Naive thymus-derived CD8-positive, alpha-beta T cell (primary cell): Measurements from ENCODE around the gene SH2D3C. TPM values are rescaled to one million over a fixed set of nuclear protein-coding genes. Genes with fewer than 3 reads are reported as not detected.

Source experiments
- ATAC-seq, 2 donors: fragments of 150-1000 bp; cut with Tn5 transposase in 1 of 2; sonication (Bioruptor Pico), chemical (Tn5 transposase) in 1 of 2; 1 replicate in 1 of 2; 2 replicates in 1 of 2; pipeline ENCODE4 v1.10.0; 2021; ENCODE audit warnings: mild to moderate bottlenecking in 2 of 2, moderate library complexity in 2 of 2
- POLR2A ChIA-PET: fragments of 350-600 bp; sonication (Branson Sonifier 250); formaldehyde crosslinking; loops from one replicate; lab custom pipeline; 2021; ENCODE audit warnings: antibody characterized with exemption; lab: Charles Lee
- DNase-seq, 10 donors: peaks; one replicate each; pipeline versions ENCODE4 v3.0.0 to v3.0.0-alpha.2; 2020 to 2022
- H3K27ac Mint-ChIP-seq, 10 donors: one replicate each; pipeline ENCODE4 v1.8.0; 2020 to 2022; ENCODE audit warnings: mild to moderate bottlenecking in 10 of 10, mixed read lengths in 10 of 10, moderate library complexity in 4 of 10, inconsistent platforms in 1 of 10
- H3K27me3 Mint-ChIP-seq, 5 donors: one replicate each; pipeline ENCODE4 v1.8.0; 2021 to 2022; ENCODE audit warnings: mixed read lengths in 5 of 5
- H3K36me3 Mint-ChIP-seq, 3 donors: one replicate each; pipeline ENCODE4 v1.8.0; 2020 to 2022; ENCODE audit warnings: mixed read lengths in 3 of 3, mild to moderate bottlenecking in 2 of 3, inconsistent platforms in 1 of 3
- H3K4me1 Mint-ChIP-seq, 4 donors: one replicate each; pipeline ENCODE4 v1.8.0; 2021 to 2022; ENCODE audit warnings: mixed read lengths in 4 of 4
- H3K4me3 Mint-ChIP-seq, 10 donors: one replicate each; pipeline ENCODE4 v1.8.0; 2020 to 2022; ENCODE audit warnings: mild to moderate bottlenecking in 10 of 10, mixed read lengths in 10 of 10, moderate library complexity in 6 of 10, inconsistent platforms in 1 of 10
- H3K9me3 Mint-ChIP-seq, 9 donors: one replicate each; pipeline ENCODE4 v1.8.0; 2020 to 2022; ENCODE audit warnings: mixed read lengths in 9 of 9, mild to moderate bottlenecking in 3 of 9, inconsistent platforms in 1 of 9, moderate library complexity in 1 of 9
- polyA plus RNA-seq, 3 donors: library from polyadenylated mRNA; unstranded; fragments of 300-500 nt; fragmentation: Illumina TruSeq; gene quantifications; one replicate each; pipeline ENCODE4 v1.2.3, GENCODE V29; 2021
- total RNA-seq, 8 experiments: library from RNA in 2 of 8; stranded (reverse) in 2 of 8; gene quantifications; one replicate each; pipeline ENCODE4 v1.2.3 and lab custom pipeline; 2021 to 2026

Gene SH2D3C
- total and polyA plus RNA-seq, 5 experiments from 2014 or later: 13.8 to 50.8 (median 42.8) TPM

DNA sequence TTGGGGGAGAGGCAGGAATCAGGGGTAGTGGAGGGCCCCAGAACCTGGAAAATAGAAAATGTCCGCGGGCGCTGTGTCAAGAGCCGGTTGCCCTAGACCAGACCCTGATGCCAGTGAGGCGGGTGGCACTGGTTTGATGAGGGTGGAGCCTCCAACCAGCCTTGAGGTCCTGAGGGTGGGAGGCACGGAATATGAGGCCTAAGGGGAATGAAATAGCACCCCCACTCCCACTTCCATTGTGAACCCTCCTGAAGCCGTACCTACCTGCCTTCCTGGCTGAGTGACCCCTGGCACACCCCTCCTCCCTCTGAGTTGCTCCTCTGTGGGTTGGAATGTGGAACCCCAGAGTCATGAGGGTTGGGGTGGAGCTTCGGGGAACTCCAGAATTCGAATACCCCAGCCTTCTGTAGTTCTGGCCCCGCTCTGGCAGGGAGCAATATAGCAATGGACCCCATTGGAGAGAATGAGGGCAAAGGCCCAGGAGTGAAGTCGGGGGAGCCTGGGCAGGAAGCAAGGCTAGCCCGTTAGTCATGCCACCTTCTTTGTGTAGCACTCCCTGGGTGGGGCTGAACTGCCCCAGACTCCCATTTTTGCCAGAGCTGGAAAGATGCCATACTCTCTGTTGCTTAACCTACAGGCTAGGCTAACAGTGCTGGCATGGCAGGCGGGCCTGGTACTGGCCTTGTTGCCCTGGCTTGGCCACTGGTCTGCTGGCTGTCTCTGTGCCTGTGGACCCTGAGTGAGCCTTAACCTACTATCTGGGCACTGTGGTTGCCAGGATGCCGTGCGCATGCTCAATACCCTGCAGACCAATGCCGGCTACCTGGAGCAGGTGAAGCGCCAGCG lies 25.3 kb upstream of the SH2D3C start:
- Mint-ChIP-seq H3K4me3 (peak overlapping the region; percentile 87 to 97 (median 94)), H3K27me3 (no peaks in the 10 kb centered on the region), H3K36me3 (peaks cover 0 to 36% (median 0%) of the 10 kb centered on the region in 3 donors), H3K27ac (peak overlapping the region; percentile 82 to 97 (median 94)), H3K9me3 (no peaks in the 10 kb centered on the region), H3K4me1 (peaks cover 3 to 43% (median 32%) of the 10 kb centered on the region in 4 donors)
- POLR2A ChIA-PET: interaction anchor here (0.7 to 6.2 kb wide), 9 partner anchors 8 to 117 kb away, joined by 3 to 46 read pairs (median 4); partner anchors contain the start of genes CDK9 and ST6GALNAC4
- ATAC-seq (peak in 1 of 2 donors; percentile 15), DNase-seq (no peak)

DNA sequence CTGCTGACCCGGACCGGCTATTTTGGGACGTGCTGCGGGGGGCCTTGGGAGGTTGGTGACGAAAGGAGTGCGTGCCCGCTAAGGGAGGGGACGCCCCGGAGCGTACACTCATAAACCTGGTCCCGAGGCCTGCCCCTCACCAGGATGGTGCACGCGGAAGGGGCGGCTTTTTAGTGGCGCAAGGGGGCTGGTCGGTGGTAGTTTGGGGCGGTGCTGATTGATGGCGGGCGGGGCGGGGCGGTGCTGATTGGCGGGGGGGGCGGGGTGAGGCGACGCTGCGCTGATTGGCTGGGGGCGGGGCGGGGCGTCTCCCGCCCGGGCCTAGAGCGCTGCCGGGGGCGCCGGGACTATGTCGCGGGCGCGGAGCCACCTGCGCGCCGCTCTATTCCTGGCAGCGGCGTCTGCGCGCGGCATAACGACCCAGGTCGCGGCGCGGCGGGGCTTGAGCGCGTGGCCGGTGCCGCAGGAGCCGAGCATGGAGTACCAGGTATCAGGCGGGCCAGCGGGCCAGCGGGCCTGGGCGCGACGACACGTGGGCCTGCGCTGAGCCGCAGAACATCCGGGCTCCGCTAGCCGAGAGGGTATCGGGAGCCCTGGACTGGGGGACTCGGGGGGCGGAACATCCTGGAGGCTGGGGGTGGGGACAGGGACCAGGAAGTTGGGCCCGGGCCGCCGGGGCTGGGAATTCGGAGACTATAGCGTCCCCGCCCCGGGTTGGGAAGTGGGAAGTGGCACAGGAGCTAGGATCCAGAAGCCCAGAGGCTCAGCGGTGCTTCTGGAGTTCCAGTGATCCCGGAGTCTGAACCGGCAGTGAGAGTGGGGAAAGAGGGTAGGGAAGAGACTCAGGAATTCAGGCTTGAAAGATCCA lies 24.3 kb upstream of the SH2D3C start, which contains the start of gene FPGS:
Gene FPGS, plus strand, starts transcription at position 307 of the 868 bp plus-strand sequence. Its CDS starts 43 bp downstream, at position 350.
- peaks cover 0 to 29% (median 0%) of the 10 kb centered on the region in 3 donors for H3K36me3 Mint-ChIP-seq
- ATAC-seq (peak; percentile 82 to 89), DNase-seq (peak; percentile 70 to 91 (median 84))
- H3K27ac Mint-ChIP-seq: peak within 1 kb of the TSS; percentile 84 to 97 (median 94)
- H3K4me1 Mint-ChIP-seq: peaks cover 4 to 47% (median 35%) of the 10 kb centered on the region in 4 donors
- H3K4me3 Mint-ChIP-seq: peak within 1 kb of the TSS; percentile 87 to 97 (median 94)
- H3K27me3 Mint-ChIP-seq: no peaks in the 10 kb centered on the region
- H3K9me3 Mint-ChIP-seq: no peaks in the 10 kb centered on the region
- POLR2A ChIA-PET: interaction anchor here (0.6 to 6.2 kb wide), 12 partner anchors 9 to 118 kb away, joined by 3 to 46 read pairs (median 4); partner anchors contain the start of genes CDK9, ST6GALNAC4 and TOR2A

DNA sequence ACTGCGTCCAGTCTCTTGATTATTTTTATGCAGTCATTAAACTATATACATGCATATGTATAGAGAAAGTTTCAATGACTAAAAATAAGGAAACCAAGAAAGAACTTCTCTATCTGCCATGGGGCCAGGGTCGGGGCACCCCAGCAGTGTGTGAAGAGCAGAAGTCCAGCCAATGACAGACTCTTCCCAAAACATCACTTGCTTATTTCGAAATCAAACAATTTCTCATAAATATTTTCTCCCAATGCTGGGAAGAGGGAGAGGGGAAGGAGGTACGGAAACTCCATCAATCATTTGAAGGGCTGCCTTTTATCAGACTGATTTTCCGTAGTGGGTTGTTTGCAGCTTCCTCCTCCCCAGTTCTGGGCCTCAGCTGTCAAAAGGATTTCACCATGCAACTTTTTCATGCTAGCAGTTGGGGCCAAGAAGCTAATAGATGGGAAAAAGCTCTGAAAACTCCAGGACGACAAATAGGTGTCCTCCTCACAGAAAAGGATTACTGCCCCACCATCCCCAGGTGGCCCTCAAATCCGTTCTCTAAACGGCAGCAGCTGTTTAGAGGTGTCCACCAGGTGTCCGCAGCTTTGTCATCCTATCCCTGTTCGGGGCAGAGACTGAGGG lies 23.6 kb upstream of the SH2D3C start:
- H3K27me3 Mint-ChIP-seq: no peaks in the 10 kb centered on the region
- H3K9me3 Mint-ChIP-seq: no peaks in the 10 kb centered on the region
- H3K36me3 Mint-ChIP-seq: peaks cover 0 to 21% (median 0%) of the 10 kb centered on the region in 3 donors
- POLR2A ChIA-PET: interaction anchor here (0.6 to 6.2 kb wide), 7 partner anchors 9 to 114 kb away, joined by 3 to 46 read pairs (median 10); partner anchors contain the start of genes CDK9, ST6GALNAC4 and TOR2A
- ATAC-seq: no peak
- H3K4me1 Mint-ChIP-seq: peaks cover 9 to 48% (median 39%) of the 10 kb centered on the region in 4 donors
- H3K4me3 Mint-ChIP-seq: peak overlapping the region; percentile 79 to 97 (median 88)
- no peak for DNase-seq
- peak overlapping the region; percentile 84 to 97 (median 92) for H3K27ac Mint-ChIP-seq

GRCh38 chr9:127796852-127797370 lies 18.4 kb upstream of the SH2D3C start:
- POLR2A ChIA-PET: interaction anchor here (0.6 to 3.6 kb wide), 12 partner anchors 12 to 119 kb away, joined by 3 to 21 read pairs (median 4); partner anchors contain the start of genes CDK9, PTRH1, SH2D3C and TOR2A
- H3K9me3 Mint-ChIP-seq: no peaks in the 10 kb centered on the region
- H3K27ac Mint-ChIP-seq: peak overlapping the region; percentile 77 to 97 (median 92)
- peaks cover 0 to 9% (median 0%) of the 10 kb centered on the region in 3 donors for H3K36me3 Mint-ChIP-seq
- H3K27me3 Mint-ChIP-seq: no peaks in the 10 kb centered on the region
- ATAC-seq (peak; percentile 51 to 58), DNase-seq (no peak)
- H3K4me3 Mint-ChIP-seq: peak overlapping the region; percentile 58 to 91 (median 80)
- peaks cover 14 to 42% (median 30%) of the 10 kb centered on the region in 4 donors for H3K4me1 Mint-ChIP-seq

GRCh38 chr9:127796225-127796813 lies 17.9 kb upstream of the SH2D3C start:
- peaks cover 14 to 39% (median 29%) of the 10 kb centered on the region in 4 donors for H3K4me1 Mint-ChIP-seq
- peak; percentile 26 to 27 for ATAC-seq

GRCh38 chr9:127794001-127794791 lies 15.7 kb upstream of the SH2D3C start:
- H3K27me3 Mint-ChIP-seq: no peaks in the 10 kb centered on the region
- peaks cover 19 to 45% (median 36%) of the 10 kb centered on the region in 4 donors for H3K4me1 Mint-ChIP-seq
- ATAC-seq: no peak
- H3K4me3 Mint-ChIP-seq: no peak overlapping the region
- POLR2A ChIA-PET: interaction anchor here (0.6 to 3.6 kb wide), 2 partner anchors 9 to 129 kb away, joined by 5 to 21 read pairs; partner anchors contain the start of gene CDK9
- H3K9me3 Mint-ChIP-seq: no peaks in the 10 kb centered on the region
- DNase-seq: no peak
- peak overlapping the region in 3 of 10 donors; percentile 36 to 75 (median 70) for H3K27ac Mint-ChIP-seq
- H3K36me3 Mint-ChIP-seq: peaks cover 0 to 35% (median 6%) of the 10 kb centered on the region in 3 donors

More at GRCh38 chr9:127796225-127796813, 17.9 kb upstream of the SH2D3C start:
- no peaks in the 10 kb centered on the region for H3K9me3 Mint-ChIP-seq
- POLR2A ChIA-PET: interaction anchor here (0.6 to 3.6 kb wide), 15 partner anchors 11 to 495 kb away, joined by 3 to 21 read pairs (median 4); partner anchors contain the start of genes CDK9, PTRH1 and SH2D3C
- H3K27ac Mint-ChIP-seq: peak overlapping the region; percentile 77 to 97 (median 92)
- H3K27me3 Mint-ChIP-seq: no peaks in the 10 kb centered on the region
- H3K36me3 Mint-ChIP-seq: peaks cover 0 to 15% (median 0%) of the 10 kb centered on the region in 3 donors
- no peak for DNase-seq
- peak overlapping the region; percentile 58 to 91 (median 80) for H3K4me3 Mint-ChIP-seq

DNA sequence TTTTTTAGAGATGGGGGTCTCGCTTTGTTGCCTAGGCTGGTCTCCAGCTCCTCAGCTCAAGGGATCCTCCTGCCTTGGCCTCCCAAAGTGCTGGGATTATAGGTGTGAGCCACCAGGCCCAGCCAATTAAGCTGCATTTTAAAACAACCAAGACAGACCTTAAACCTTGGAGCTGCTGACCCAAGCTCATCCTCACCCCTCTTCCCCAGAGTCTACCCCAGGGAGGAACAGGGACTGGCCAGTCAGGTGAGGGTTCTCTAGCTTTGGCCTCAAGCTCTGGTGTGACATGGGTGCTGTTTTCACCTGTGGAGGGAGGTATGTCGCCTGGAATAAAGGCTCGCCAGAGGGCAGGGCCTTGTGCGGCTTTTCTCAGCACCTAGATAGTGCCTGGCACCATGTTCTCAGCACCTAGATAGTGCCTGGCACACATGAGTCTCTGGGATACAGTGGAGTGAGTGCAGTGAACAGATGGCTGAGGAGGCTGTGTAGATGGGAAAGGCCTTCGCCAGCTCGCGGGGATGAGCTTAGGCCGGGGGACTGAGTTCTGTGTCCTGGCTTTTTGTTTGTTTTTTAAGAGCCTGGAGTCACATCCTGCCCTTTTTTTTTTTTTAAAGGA lies 14.7 kb upstream of the SH2D3C start:
- Mint-ChIP-seq H3K36me3 (peaks cover 0 to 44% (median 6%) of the 10 kb centered on the region in 3 donors), H3K4me3 (no peak overlapping the region), H3K27me3 (no peaks in the 10 kb centered on the region), H3K9me3 (no peaks in the 10 kb centered on the region), H3K27ac (peak overlapping the region in 5 of 10 donors; percentile 27 to 59 (median 50)), H3K4me1 (peaks cover 21 to 51% (median 38%) of the 10 kb centered on the region in 4 donors)
- DNase-seq (no peak), ATAC-seq (no peak)
- POLR2A ChIA-PET: interaction anchor here (0.6 to 2.0 kb wide), 5 partner anchors 9 to 130 kb away, joined by 3 to 10 read pairs (median 5); partner anchors contain the start of gene FPGS

- Mint-ChIP-seq H3K27ac (peak overlapping the region in 8 of 10 donors; percentile 22 to 84 (median 48)), H3K27me3 (no peaks in the 10 kb centered on the region), H3K36me3 (peaks cover 0 to 51% (median 8%) of the 10 kb centered on the region in 3 donors), H3K4me1 (peaks cover 17 to 50% (median 37%) of the 10 kb centered on the region in 4 donors), H3K4me3 (no peak overlapping the region), H3K9me3 (no peaks in the 10 kb centered on the region)
- DNase-seq (no peak), ATAC-seq (no peak)
- POLR2A ChIA-PET: interaction anchor here (0.6 to 2.0 kb wide), 8 partner anchors 10 to 118 kb away, joined by 3 to 10 read pairs (median 4); partner anchors contain the start of gene FPGS
Observed at GRCh38 chr9:127792417-127793031, 14.1 kb upstream of the SH2D3C start.

GRCh38 chr9:127791085-127791484 lies 12.6 kb upstream of the SH2D3C start:
- Mint-ChIP-seq H3K36me3 (peaks cover 0 to 62% (median 8%) of the 10 kb centered on the region in 3 donors), H3K4me3 (no peak overlapping the region)
- ATAC-seq: no peak

More at GRCh38 chr9:127791085-127791484, 12.6 kb upstream of the SH2D3C start:
- peak overlapping the region in 3 of 10 donors; percentile 7 to 63 (median 45) for H3K27ac Mint-ChIP-seq
- no peaks in the 10 kb centered on the region for H3K9me3 Mint-ChIP-seq
- no peak for DNase-seq
- no peaks in the 10 kb centered on the region for H3K27me3 Mint-ChIP-seq
- H3K4me1 Mint-ChIP-seq: peaks cover 13 to 47% (median 34%) of the 10 kb centered on the region in 4 donors
- POLR2A ChIA-PET: interaction anchor here (0.8 kb wide), 1 partner anchor 15 kb away, joined by 3 read pairs; no protein-coding TSS in a partner anchor
